Urinary bladder (tissue), 4 donors: ENCODE measurements around the gene SYT7. TPM values are rescaled to one million over a fixed set of nuclear protein-coding genes. Genes with fewer than 3 reads are reported as not detected.

Experiments
- DNase-seq: peaks from one replicate; pipeline ENCODE4 v3.0.0-alpha.2; 2015; ENCODE audit errors: extremely low spot score
- H3K27ac ChIP-seq: one replicate; pipeline ENCODE4 v1.5.1; 2013; ENCODE audit warnings: low read depth, mild to moderate bottlenecking, moderate library complexity
- H3K36me3 ChIP-seq: one replicate; pipeline ENCODE4 v1.6.1; 2013; ENCODE audit warnings: mild to moderate bottlenecking, moderate library complexity; ENCODE audit not compliant: insufficient read depth
- H3K4me1 ChIP-seq: one replicate; pipeline ENCODE4 v1.6.1; 2013; ENCODE audit warnings: mild to moderate bottlenecking, moderate library complexity; ENCODE audit not compliant: insufficient read depth
- H3K4me3 ChIP-seq: one replicate; pipeline ENCODE4 v1.5.1; 2013; ENCODE audit warnings: low read depth, low read length
- WGBS: extraction: QIAGEN DNeasy Blood & Tissue Kit; methylation state at CpG from one replicate; pipeline ENCODE4 v1.1.7; 2013; 5-methylcytosine and 5-hydroxymethylcytosine counted together
- polyA plus RNA-seq: library from polyadenylated mRNA; stranded (reverse); fragments of 200-250 nt; gene quantifications from one replicate; pipeline ENCODE4 v1.2.3, GENCODE V29; 2013
- total RNA-seq: library from RNA; depleted of rRNA; stranded (reverse); fragments of >200 nt; gene quantifications from one replicate; pipeline ENCODE4 v1.2.3, GENCODE V29; 2014
- donor health status: healthy with polysubstance abuse.
- donor health status: healthy.

The SYT7 gene
- total and polyA plus RNA-seq, 2 donors: 1.1 to 2.6 TPM

GRCh38 chr11:61567286-61568061 is 13.4 kb downstream of the SYT7 start:
- no peak for DNase-seq
- Histone ChIP-seq H3K27ac (no peak overlapping the region), H3K4me3 (no peak overlapping the region), H3K4me1 (no peaks in the 10 kb centered on the region), H3K36me3 (no peaks in the 10 kb centered on the region)
- 1% methylated on average over 46 of the region's 46 CpGs for WGBS

GRCh38 chr11:61564936-61565696 is 15.8 kb downstream of the SYT7 start:
- DNase-seq: no peak
- WGBS: 48% methylated on average over 8 of the region's 8 CpGs
- H3K27ac ChIP-seq: no peak overlapping the region
- no peaks in the 10 kb centered on the region for H3K4me1 ChIP-seq
- no peaks in the 10 kb centered on the region for H3K36me3 ChIP-seq
- no peak overlapping the region for H3K4me3 ChIP-seq

- DNase-seq: no peak
- Histone ChIP-seq H3K27ac (no peak overlapping the region), H3K4me1 (no peaks in the 10 kb centered on the region), H3K36me3 (no peaks in the 10 kb centered on the region), H3K4me3 (no peak overlapping the region)
- 50% methylated on average over 6 of the region's 6 CpGs for WGBS
Measured at GRCh38 chr11:61560751-61561150, 20.1 kb downstream of the SYT7 start.

- Histone ChIP-seq H3K36me3 (no peaks in the 10 kb centered on the region), H3K4me3 (no peak overlapping the region), H3K27ac (no peak overlapping the region), H3K4me1 (no peaks in the 10 kb centered on the region)
- 54% methylated on average over 3 of the region's 3 CpGs for WGBS
- DNase-seq: no peak
Measured at GRCh38 chr11:61556621-61557020, 24.3 kb downstream of the SYT7 start.

GRCh38 chr11:61555978-61556377 is 24.9 kb downstream of the SYT7 start:
- Histone ChIP-seq H3K4me3 (no peak overlapping the region), H3K36me3 (no peaks in the 10 kb centered on the region), H3K27ac (no peak overlapping the region), H3K4me1 (no peaks in the 10 kb centered on the region)
- DNase-seq: no peak
- WGBS: 56% methylated on average over 10 of the region's 10 CpGs

GRCh38 chr11:61555051-61555969 is 25.6 kb downstream of the SYT7 start:
- WGBS: 6% methylated on average over 57 of the region's 57 CpGs
- H3K27ac ChIP-seq: no peak overlapping the region
- no peaks in the 10 kb centered on the region for H3K4me1 ChIP-seq
- H3K36me3 ChIP-seq: no peaks in the 10 kb centered on the region
- no peak for DNase-seq
- no peak overlapping the region for H3K4me3 ChIP-seq

GRCh38 chr11:61554172-61554988 is 26.5 kb downstream of the SYT7 start:
- Histone ChIP-seq H3K27ac (no peak overlapping the region), H3K4me1 (no peaks in the 10 kb centered on the region), H3K4me3 (no peak overlapping the region), H3K36me3 (no peaks in the 10 kb centered on the region)
- 37% methylated on average over 13 of the region's 13 CpGs for WGBS
- no peak for DNase-seq

GRCh38 chr11:61553373-61554171 is 27.3 kb downstream of the SYT7 start:
- H3K4me1 ChIP-seq: no peaks in the 10 kb centered on the region
- WGBS: 29% methylated on average over 15 of the region's 15 CpGs
- no peaks in the 10 kb centered on the region for H3K36me3 ChIP-seq
- H3K4me3 ChIP-seq: no peak overlapping the region
- no peak for DNase-seq
- H3K27ac ChIP-seq: no peak overlapping the region

GRCh38 chr11:61552108-61552635 is 28.7 kb downstream of the SYT7 start:
- no peaks in the 10 kb centered on the region for H3K4me1 ChIP-seq
- H3K36me3 ChIP-seq: no peaks in the 10 kb centered on the region
- no peak for DNase-seq
- 64% methylated on average over 13 of the region's 13 CpGs for WGBS
- H3K27ac ChIP-seq: no peak overlapping the region
- H3K4me3 ChIP-seq: no peak overlapping the region

- Histone ChIP-seq H3K4me1 (no peaks in the 10 kb centered on the region), H3K27ac (no peak overlapping the region), H3K36me3 (no peaks in the 10 kb centered on the region), H3K4me3 (no peak overlapping the region)
- WGBS: 45% methylated on average over 12 of the region's 12 CpGs
- DNase-seq: no peak
Measured at GRCh38 chr11:61551634-61552033, 29.2 kb downstream of the SYT7 start.

- 88% methylated on average over 18 of the region's 18 CpGs for WGBS
Measured at GRCh38 chr11:61550665-61551227, 30.1 kb downstream of the SYT7 start.

More at GRCh38 chr11:61550665-61551227, 30.1 kb downstream of the SYT7 start:
- H3K36me3 ChIP-seq: no peaks in the 10 kb centered on the region
- H3K4me1 ChIP-seq: no peaks in the 10 kb centered on the region
- H3K4me3 ChIP-seq: no peak overlapping the region
- H3K27ac ChIP-seq: no peak overlapping the region
- no peak for DNase-seq
